C4-2B (cell line): ENCODE results near the gene SND1.
"Not testable (repeated sequence)": the region's sequence is repeated elsewhere in the genome, so short reads cannot be mapped to it uniquely, and the experiment has no call there.

Experiments used
- H3K27ac ChIP-seq: fragments of 450-650 bp; 2 replicates; pipeline ENCODE4 v1.5.1; 2017
- ZFX ChIP-seq: fragments of 450-650 bp; IDR thresholded peaks from 2 replicates; pipeline ENCODE4 v1.6.1; 2017
- TF ChIP-seq, protein P1 (sequence below): fragments of 450-650 bp; conservative IDR thresholded peaks from 2 replicates; pipeline ENCODE4 v1.5.1; 2017; ENCODE audit warnings: mild to moderate bottlenecking

SND1 gene

DNA sequence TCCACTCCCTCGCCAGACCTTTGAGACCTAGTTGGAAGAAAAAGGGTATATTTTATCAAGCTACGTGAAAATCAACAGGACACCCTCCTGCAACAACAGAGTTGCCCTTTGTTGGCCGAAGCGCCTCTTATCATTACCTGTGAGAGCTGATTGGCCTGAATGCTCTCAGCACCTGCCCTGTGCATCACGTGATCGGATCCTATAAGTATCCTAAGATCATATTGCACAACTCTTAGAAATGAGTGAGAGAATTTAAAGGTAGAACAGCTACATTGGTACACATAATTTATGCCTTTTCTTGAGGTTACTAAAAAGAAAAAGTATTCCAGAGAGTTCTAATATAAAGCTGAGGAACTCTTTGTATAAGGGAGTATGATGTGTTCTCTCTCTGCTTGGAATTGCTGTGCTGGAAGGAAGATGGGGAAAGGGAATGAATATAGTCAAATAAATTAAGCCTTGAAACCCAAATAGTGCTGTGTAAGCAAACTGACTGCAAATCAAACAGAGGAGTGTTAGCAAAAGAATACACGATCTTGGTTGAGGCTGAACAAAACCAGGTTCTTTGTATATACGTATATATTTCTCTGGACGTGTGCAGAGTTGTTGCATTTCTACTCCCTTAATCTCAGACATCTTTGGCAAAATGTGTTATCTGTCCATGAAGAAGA, 309.9 kb downstream of the SND1 start:
- TF ChIP-seq, protein P1, sequence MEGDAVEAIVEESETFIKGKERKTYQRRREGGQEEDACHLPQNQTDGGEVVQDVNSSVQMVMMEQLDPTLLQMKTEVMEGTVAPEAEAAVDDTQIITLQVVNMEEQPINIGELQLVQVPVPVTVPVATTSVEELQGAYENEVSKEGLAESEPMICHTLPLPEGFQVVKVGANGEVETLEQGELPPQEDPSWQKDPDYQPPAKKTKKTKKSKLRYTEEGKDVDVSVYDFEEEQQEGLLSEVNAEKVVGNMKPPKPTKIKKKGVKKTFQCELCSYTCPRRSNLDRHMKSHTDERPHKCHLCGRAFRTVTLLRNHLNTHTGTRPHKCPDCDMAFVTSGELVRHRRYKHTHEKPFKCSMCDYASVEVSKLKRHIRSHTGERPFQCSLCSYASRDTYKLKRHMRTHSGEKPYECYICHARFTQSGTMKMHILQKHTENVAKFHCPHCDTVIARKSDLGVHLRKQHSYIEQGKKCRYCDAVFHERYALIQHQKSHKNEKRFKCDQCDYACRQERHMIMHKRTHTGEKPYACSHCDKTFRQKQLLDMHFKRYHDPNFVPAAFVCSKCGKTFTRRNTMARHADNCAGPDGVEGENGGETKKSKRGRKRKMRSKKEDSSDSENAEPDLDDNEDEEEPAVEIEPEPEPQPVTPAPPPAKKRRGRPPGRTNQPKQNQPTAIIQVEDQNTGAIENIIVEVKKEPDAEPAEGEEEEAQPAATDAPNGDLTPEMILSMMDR, result no peak
- no peak for TF ChIP-seq ZFX
- no peak overlapping the region for H3K27ac ChIP-seq

- TF ChIP-seq ZFX, result no peak
Measured at GRCh38 chr7:127962589-127963361, 310.8 kb downstream of the SND1 start.

GRCh38 chr7:127963850-127964249, 311.9 kb downstream of the SND1 start:
- not testable (repeated sequence) for H3K27ac ChIP-seq

More at GRCh38 chr7:127962589-127963361, 310.8 kb downstream of the SND1 start:
- H3K27ac ChIP-seq, result no peak overlapping the region

DNA sequence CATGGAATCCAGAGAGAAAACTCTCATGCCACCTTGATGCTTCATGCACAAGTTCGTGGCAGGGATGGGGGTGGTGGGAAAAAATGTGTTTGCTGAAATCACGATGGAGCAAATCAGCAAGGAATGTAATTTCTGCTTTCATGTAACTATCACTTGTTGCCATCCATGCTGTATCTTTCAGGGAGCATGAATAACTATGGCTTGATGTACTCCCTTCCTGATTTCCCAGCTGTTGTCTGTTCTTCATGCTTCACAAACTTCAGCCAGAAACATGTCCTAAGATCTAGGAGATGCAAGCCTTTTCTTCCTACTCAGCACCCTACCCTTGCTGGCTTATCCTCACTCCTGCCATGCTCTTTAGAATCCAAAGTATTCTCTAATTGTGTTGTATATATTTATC, 315.3 kb downstream of the SND1 start:
- H3K27ac ChIP-seq, result no peak overlapping the region
- TF ChIP-seq ZFX, result no peak
- TF ChIP-seq, protein P1, result no peak

DNA sequence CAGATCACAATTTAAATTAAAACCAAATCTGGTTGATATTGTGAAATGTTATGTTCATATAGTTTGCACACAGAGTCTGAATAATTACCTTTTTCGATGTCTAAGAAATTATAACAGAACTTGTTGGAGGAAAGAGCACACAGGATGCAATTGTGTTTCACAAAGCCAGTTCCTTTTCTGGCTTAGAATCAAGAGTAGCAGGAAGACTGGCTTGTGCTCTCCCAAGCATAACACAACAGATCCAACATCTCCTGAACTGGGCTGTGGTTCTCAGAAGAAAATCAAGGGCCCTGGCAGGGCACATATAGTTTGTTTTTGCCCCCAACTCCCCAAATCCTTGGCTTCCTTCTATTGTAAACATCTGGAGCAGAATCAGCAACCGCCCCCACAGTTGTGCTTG, 316.6 kb downstream of the SND1 start:
- H3K27ac ChIP-seq, result no peak overlapping the region
- no peak for TF ChIP-seq ZFX
- TF ChIP-seq, protein P1, result no peak

DNA sequence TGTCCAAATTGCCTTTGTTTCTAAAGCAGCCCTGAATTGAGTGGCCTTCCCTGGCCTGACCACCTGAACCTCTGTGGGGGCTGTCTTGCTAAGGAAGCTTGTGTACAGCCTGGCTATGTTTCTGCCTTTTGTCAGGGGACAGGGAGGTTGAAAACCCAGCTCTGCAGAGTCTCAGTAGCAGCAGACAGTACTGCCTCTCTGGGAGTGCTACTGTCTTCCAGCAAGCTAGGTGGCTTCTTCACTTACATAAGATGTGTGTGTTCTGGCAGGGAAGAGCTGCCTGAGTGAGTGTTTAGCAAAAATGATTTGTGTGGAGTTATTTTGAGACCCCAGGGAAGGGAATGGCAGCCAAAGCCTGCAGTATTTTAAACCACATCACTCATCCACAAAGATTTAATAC, 321.8 kb downstream of the SND1 start:
- TF ChIP-seq, protein P1, result no peak
- no peak for TF ChIP-seq ZFX
- H3K27ac ChIP-seq, result no peak overlapping the region

DNA sequence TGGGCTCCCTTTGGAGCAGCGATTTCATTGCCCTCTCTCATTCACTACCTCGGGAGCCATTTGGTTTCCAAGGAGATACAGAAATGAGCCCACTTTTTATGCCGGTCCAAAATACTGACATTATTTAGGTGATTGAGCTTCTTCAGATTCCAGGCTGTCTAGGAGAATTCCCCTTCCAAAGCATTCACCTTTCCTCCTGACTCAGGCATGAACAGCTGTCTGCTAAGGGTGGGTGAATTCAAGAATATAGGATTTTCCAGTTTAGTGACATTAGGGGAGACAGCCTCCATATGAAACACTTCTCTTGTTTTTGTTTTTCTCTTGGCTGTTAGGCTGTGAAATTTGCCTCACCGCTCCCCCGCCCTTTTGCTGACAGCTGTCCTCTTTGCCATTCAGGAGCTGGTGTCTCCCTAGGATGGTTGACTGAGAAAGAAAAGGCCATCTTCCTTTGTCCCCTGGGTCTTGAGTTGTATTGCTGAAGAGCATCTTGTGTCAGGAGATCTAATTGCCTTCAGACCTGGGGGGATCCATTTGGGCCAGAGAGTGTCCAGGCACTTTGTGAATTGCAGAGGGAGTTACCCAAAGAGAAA, 322.5 kb downstream of the SND1 start:
- H3K27ac ChIP-seq, result no peak overlapping the region
- TF ChIP-seq ZFX, result no peak
- TF ChIP-seq, protein P1, result no peak

DNA sequence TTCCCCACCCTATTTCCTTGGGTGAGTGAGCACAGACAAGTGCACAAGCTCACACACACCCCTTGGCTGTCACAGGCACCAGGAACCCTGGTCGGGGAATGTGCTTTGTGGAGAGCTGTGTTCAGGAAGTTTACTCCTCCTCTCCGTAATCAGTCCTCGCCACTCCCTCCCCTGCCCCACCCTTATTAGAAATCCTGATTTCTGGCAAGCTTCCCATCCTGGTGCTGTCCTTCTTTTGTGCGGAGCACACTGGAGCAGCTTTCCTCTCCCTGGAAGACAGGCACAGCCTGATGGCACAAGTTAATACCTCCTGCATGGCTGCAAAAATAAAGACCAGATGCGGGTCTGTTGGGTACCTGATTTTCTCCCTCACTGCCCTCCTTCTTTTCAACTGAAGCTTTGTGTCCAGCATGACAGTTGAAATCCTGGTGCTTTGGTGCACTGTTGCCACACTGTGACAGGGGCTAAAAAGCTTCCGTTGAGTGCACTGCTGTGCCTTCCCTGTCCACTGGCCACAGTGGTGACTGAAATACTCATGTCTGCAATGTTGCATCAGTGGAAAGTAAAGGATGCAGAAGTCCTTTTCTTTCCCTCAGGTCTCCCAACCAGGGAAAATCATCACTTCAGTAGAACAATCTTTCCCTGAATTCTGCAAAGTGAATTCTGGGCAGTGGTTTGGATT, 324.2 kb downstream of the SND1 start:
- TF ChIP-seq, protein P1, result no peak
- no peak for TF ChIP-seq ZFX
- H3K27ac ChIP-seq, result no peak overlapping the region
